Suppressor macrophage (primary cell): ENCODE data around the gene PDE6B.
"Not testable (repeated sequence)": the region's sequence is repeated elsewhere in the genome, so short reads cannot be mapped to it uniquely, and the experiment has no call there.

ENCODE experiments used
- DNase-seq, 4 experiments: peaks; one replicate each; pipeline ENCODE4 v3.0.0-alpha.2; 2020 to 2022

The PDE6B gene

DNA sequence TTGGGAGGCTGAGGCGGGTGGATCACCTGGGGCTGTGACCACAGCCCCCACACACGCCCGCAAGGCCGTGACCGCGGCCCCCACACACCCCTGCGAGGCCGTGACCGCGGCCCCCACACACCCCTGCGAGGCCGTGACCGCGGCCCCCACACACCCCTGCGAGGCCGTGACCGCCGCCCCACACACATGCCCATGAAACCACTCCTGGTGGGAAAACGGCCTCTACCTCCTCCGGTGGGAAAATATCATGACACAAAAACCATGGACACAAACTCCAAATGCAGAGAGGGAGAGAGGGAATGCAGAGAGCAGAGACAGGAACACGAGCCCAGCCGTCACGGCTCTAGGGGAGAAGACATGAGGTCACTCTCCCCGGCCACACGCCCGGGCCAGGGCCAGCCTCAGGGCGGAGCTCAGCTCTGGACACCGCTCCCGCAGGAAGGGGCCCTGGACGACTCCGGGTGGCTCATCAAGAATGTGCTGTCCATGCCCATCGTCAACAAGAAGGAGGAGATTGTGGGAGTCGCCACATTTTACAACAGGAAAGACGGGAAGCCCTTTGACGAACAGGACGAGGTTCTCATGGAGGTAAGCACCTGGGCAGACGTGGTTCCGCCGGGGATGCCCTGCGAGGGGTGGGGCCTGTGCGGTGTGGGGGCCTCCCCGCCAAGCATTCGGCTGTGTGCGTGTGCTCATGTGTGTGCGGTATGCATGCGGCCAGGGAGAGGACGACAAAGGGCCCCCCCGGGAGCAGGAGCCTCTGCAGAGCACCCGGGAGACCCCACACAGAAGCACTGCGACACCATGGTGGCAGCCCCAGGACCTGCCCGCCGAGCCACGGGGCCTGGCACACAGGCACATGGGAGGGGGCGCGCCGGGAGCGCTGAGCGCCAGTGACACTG, 31.3 kb downstream of the PDE6B start:
- peak in 1 of 4 experiments; percentile 2 for DNase-seq

DNA sequence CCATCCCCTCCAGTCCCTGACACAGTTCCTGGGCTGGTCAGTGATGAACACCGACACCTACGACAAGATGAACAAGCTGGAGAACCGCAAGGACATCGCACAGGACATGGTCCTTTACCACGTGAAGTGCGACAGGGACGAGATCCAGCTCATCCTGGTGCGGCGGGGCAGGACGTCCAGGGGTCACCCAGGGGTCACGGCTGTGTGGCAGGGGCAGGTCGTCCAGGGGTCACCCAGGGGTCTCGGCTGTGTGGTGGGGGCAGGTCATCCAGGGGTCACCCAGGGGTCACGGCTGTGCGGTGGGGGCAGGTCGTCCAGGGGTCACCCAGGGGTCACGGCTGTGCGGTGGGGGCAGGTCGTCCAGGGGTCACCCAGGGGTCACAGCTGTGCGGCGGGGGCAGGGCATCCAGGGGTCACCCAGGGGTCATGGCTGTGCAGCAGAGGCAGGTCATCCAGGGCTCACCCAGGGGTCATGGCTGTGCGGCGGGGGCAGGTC, 32.0 kb downstream of the PDE6B start:
- no peak for DNase-seq

DNA sequence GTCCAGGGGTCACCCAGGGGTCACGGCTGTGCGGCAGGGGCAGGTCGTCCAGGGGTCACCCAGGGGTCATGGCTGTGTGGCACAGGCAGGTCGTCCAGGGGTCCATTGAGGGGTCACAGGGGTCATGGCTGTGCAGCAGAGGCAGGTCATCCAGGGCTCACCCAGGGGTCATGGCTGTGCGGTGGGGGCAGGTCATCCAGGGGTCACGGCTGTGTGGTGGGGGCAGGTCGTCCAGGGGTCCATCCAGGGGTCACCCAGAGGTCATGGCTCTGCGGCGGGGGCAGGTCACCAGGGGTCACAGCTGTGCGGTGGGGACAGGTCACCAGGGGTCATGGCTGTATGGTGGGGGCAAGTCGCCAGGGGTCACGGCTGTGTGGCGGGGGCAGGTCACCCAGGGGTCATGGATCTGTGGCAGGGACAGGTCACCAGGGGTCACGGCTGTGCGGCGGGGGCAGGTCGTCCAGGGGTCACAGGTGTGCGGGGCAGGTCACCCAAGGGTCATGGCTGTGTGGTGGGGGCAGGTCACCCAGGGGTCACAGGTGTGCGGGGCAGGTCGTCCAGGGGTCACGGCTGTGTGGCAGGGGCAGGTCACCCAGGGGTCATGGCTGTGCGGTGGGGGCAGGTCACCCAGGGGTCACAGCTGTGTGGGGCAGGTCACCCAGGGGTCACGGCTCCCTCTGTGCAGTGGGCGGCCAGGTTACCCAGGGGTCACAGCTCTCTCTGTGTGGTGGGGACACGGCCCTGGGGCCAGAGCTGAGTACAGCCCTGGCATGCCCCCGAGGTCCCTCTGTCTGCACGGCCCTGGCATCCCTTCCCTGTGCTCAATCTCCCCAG, 32.7 kb downstream of the PDE6B start:
- no peak for DNase-seq

DNA sequence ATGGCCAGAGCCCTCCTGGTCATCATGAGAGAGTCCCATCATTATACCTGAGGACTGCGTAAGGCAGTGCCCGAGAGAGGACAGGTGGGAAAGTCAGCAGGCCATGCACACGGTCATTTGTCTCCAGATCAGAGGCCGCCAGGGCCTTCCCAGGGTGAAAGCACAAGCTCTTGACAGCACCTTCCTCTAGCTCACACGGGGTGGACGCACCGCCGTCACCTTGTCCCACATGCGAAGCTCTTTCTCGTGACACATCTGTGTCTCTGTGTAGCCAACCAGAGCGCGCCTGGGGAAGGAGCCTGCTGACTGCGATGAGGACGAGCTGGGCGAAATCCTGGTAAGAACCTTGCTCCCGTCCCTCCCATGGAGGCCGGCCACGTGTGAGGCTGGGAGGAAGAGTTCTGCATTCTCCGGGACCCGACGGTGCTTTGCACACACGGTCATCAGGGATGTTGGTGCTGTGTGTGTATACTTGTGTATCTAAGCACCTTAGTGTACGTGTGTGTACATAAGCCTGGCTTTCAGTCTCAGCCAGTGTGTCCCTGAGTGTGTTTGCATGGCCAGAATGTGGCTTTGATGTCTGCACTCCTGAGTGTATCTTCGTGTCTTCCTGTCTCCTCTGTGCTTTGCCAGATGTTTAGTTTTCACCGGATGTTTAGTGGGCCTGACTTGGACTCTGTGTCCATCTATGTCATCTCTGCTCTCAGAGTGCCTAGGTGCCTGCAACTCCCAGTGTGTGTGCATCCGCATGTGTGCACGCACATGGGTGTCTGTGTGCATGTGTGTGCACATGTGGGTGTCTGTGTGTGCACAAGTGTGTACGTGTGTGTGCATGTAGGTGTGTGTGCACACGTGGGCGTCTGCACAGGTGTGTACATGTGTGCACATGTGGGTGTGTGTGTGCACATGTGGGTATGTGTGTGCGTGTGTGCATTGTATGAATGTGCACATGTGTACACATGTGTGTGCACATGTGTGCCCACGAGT, 33.6 kb downstream of the PDE6B start:
- no peak for DNase-seq

DNA sequence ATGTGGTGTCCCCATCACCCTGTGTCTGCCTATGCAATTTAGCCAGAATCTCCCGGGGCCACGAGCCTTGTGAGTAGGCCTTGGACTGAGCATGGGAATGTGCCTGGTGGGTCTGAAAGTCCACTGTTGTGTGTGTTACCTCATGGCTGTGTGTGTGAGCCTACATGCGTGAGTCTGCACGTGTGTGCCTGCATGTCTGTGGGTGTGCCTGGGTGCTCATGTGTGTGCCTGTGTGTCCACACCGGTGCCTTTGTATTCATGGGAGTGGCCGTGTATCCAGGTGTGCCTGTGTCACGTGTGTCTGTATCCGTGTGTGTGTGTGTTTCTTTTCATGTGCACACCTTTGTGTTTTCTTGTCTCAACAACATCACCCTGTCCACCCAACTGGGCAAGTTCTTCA, 34.5 kb downstream of the PDE6B start:
- DNase-seq = no peak

DNA sequence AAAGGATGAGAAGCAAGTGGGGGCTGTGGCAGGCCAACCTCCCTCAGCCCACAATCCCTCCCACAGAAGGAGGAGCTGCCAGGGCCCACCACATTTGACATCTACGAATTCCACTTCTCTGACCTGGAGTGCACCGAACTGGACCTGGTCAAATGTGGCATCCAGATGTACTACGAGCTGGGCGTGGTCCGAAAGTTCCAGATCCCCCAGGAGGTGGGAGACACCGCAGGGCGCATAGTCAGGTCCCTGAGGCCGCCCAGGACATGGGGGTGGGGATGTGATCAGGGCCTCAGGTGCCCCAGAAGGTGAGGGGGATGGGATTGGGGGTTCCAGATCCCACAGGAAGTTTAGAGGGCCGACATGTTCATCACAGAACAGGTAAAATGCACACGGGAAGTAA, 35.0 kb downstream of the PDE6B start:
- DNase-seq = no peak

DNA sequence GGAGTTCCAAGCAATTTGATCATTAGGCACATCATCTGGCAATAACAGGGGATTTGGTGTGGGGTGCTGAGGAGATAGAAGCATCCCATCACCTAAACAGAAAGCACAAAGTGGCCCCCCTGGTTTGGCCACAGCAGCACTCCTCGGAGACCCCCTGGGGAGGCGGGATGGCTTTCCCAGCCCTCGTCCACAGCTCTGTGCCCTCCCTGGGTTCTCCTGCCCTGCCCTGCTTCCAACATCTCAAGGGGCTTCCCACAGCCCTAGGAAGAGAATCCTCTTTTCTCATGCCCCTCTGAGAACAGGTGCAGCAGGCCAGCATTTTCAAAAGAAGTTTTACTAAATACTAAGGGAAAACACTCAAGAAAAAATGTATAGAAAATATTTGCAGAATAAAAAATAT, 35.9 kb downstream of the PDE6B start:
- DNase-seq = no peak

DNA sequence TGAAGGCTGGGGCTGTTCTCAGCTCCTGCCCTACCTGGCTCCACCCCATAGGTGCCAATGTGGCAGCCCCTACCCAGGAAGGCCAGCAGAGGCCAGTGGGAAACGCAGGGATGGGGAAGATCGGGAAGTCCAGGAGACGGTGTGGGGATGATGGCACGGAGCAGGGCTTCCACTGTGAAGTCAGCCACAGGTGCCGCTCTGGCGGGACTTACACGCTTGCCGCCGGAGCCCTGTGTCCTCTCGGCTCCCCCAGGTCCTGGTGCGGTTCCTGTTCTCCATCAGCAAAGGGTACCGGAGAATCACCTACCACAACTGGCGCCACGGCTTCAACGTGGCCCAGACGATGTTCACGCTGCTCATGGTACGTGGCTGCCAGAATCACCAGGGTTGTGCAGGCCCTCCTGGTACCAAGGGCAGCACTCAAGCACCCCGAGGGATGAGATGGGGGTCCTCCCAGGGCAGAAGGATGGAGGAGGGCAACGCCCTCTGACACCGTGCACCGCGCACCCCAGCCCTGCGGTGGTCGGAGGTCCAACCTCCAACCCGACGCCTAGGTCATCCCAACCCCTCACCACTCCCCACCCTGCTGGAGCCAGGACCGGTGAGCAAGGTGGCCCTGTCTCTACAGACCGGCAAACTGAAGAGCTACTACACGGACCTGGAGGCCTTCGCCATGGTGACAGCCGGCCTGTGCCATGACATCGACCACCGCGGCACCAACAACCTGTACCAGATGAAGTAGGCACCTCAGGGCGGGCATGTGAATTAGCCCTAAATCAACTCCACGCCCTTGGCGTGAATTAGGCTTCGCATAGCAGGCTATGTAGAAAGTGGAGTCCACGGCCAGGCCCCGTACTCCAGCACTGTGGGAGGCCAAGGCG, 36.7 kb downstream of the PDE6B start:
- peak in 1 of 4 experiments; percentile 1 for DNase-seq

DNA sequence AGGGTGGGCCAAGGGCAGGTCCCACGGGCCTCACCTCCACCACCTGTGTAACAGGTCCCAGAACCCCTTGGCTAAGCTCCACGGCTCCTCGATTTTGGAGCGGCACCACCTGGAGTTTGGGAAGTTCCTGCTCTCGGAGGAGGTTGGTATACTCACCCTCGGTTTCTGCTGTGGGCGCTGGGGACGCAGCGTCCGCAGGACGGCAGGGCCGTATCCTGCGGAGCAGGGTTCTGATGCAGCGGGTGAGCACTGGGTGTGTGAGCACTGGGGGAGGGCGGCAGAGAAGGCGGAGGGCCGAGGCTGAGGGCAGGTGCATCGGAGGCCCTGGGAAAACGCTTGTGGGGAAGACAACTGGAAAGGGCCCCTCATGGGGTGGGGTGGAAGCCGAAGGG, 37.7 kb downstream of the PDE6B start:
- DNase-seq = no peak

DNA sequence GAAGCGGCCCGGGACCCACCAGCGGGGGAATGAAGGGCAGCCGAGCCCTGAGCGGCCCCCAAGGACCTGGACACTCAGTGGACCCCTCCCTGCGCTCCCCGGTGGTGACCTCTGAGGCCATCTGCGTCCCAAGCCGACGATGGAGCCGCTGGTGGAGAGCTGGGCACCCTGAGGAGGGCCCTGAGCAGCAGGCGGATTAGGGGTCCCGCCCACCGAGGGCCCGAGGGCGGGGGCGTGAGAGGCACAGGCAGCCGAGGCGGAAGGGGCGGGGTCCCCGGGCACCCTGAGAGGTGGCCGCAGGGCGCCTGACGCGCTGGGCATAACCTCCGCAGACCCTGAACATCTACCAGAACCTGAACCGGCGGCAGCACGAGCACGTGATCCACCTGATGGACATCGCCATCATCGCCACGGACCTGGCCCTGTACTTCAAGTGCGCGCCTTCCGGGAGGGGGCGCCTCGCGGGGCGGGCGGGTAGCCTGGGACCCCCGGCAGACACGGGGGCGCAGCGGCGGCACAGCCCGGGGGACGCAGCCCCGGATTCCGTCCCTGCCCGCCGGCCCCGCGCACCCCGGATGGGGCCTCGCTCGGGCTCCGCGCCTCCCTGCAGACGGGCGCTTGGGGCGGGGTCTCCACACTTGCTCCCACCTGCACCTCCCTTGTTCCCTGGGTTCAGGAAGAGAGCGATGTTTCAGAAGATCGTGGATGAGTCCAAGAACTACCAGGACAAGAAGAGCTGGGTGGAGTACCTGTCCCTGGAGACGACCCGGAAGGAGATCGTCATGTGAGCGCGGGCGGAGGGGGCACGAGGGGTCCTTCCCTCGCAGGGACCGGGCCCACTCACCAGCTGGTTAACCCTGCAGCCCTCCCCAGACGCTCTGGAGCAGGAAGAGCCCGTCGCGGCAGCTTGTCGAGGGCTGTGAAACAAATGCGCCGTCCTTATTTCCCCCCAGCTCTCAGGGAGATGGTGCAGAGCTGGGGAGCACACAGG, 38.4 kb downstream of the PDE6B start:
- peak; percentile 44 to 76 (median 58) for DNase-seq

DNA sequence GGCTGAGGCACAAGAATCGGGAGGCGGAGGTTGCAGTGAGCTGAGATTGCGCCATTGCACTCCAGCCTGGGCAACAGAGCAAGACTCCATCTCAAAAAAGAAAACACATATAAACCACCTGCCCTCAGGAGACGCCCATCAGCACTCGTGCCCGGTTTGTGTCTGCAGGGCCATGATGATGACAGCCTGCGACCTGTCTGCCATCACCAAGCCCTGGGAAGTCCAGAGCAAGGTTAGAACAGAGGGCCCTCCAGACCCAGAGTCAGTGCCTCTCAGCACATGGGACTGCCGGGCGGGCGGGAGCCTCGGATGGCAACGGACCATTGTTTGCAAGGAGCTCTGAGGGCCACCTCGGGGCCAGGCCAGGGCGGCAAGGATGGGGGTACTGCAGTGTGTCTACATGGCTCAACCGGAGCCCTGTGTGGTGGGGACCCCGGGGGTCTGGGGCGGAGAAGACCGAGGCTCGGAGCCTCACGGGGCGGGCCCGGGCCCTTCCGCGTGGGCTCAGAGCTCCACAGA, 39.4 kb downstream of the PDE6B start:
- DNase-seq = peak in 1 of 4 experiments; percentile 1

DNA sequence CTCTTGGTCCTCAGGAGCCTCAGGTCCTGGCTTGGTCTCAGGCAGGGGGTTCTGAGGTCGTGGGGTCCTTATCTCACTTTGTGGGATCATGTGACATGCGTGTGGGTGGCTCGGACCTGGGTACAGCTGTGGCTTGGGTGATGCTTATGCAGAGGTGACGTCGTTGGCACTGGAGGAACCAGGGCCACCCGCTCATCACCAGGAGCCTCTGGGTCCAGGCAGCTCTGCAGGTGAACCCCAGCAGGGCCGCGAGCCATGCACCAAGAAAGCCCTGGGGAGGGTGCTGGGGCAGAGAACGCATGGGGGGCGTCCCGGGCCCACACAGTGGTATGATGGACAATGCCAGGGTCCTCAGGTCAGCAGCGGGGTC, 40.0 kb downstream of the PDE6B start:
- peak in 1 of 4 experiments; percentile 1 for DNase-seq

DNA sequence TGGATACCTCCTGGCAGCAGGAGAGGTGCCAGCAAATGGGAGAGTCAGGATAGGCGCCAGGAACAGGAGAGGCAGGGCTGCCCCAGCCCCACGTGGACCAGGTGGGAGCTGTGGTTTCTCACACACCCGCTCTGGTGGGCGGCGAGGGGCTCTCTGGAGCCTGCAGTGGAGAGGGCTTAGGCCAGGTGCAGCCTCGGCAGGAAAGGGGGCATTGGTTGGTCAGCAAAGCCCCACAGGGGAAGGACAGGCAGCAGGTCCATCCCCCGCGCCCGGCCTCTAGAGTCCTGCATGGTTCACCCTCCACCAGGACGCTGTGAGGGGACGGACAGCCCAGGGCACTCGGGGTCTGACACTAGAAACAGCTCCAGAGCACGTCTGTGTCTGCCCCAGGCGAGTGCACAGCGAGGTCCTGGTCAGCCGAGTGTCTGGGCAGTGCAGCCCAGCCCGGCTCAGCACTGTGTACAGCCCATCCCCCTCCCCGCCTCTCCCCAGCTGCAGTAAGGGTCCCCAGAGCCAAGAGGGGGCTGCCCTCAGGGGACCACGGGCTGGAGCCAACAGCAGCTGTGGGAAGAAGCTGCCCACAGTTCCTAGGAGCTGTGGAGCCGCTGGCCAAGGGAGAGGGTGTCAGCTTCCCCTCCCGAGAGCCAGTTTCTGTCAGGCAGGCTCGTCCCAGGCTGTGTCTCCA, 40.5 kb downstream of the PDE6B start:
- peak in 1 of 4 experiments; percentile 1 for DNase-seq

DNA sequence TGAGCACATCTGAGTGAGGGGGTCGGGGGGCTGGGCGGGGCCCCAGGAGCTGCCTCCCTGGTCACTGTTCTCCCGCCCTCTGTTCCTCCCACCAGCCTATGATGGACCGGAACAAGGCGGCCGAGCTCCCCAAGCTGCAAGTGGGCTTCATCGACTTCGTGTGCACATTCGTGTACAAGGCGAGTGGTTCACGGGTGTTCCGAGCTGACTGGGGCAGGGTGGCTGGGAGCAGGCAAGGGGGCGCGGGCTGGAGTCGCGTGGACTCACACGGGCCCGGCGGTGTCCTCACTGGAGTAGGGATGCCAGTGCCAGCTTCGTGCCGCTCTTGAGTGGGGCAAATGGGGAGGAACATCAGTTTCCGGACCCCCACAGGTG, 41.0 kb downstream of the PDE6B start:
- no peak for DNase-seq

DNA sequence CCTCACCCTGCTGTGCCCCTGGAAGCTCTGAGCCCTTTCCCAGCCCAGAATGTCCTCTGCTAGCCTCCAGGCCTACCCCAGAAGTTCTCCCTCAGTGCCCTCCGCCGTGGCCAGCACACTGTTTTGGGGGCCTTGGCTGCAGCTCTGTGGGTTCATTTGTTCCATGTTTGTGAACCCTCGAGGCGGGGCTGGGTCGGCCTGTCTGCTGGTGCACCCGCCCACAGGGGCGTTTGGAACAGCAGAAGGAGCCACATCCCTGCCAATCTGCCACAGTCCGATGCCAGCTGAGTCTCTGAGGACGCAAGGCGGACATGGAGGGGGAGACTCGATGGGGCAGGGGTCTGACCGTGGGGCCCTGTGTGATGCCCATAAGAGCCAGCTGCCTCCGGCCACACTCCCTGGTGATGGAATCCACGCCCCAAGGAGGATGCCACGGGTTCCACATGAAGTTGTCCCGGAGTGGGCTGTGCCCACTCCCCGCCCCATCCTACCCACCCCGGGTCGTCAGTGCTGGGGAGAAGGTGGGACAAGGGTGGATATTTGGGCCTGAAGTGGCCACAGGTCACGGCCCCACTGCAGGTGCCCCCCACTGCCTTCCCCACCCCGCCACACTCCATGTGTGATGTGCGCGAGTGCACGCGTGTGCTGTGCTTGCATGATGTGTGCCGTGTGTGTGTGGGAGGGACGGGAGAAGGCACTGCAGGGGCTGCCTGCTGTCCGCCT, 41.6 kb downstream of the PDE6B start:
- DNase-seq = no peak

DNA sequence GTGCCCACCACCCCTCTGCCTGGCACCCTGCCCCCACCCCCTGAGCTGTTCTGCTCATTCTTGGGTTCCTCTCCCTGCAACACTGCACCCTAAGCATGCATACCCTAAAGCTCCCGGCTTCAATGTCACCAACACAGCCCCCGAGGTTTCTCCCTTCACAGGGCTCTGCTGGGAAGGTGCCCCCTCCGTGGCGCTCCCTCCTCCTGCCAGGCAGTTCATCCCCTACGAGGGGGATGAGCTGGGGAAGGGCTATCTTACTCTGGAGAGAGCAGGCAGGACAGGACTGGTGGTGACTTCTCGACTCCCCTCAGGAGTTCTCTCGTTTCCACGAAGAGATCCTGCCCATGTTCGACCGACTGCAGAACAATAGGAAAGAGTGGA, 42.2 kb downstream of the PDE6B start:
- DNase-seq = no peak

DNA sequence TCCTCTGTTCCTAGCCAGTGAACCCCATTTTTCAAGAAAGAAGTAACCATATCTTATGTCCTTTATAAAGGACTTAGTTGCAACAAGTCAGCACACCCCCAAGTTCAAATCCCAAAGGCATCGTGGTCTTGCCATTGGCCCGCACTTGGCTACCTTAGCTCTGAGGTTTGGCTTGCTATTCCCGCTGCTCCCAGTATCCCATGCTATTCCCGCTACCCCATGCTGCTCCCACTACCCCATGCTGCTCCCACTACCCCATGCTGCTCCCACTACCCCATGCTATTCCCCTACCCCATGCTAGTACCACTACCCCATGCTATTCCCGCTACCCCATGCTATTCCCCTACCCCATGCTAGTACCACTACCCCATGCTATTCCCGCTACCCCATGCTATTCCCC, 42.8 kb downstream of the PDE6B start:
- DNase-seq = not testable (repeated sequence)

DNA sequence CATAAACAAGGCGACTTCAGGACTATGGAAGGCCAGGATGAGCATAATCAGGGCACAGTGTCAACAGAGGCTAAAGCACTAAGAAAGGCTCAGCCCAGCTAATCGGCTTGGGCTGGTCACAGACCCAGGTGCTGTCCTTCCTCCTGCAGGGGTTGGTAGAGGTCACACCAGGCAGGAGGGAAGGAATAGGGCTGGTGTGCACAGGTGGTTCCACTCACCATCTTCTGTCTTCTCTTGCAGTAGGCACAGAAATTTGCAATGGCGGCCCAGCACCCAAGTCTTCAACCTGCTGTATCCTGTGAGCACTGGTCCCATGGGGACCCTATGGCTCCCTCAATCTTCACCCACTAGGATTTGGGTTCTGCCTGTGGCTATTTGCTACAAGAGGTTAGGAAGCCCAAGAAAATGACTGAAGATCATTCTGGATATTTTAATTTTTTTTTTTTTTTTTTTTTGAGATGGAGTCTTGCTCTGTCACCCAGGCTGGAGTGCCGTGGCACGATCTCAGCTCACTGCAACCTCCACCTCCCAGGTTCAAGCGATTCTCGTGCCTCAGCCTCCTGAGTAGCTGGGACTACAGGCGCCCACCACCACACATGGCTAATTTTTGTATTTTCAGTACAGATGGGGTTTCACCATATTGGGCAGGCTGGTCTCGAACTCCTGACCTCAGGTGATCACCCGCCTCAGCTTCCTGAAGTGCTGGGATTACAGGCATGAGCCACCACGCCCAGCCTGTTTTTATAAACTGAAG, 44.6 kb downstream of the PDE6B start:
- not testable (repeated sequence) for DNase-seq
